ENCODE measurements around the gene CNOT1. TPM values are rescaled to one million over a fixed set of nuclear protein-coding genes. Genes with fewer than 3 reads are reported as not detected.

CNOT1 gene
- total RNA-seq, 2 experiments from 2014 or later: 164 to 184 TPM

DNA sequence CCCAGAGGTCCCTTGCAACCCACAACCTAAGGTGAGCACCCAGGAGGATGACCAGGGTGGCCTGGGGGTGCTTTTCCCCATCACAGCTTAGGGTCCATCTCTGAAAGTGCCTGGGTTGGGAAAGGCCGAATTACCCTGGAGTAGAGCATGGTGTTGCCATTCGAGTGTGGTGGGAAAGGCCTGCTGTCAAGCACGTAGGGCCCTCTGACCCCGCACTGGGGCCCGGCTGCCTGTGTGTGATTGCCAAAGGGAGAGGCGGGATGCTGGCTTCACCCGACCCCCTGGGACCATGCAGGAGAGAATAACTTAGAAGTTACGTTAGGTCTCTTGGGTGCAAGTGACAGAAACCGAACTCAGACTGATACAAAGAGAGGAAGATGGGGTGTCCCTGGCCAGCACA is 157.4 kb downstream of the CNOT1 start:
- H3K4me1 ChIP-seq (ENCODE audit: insufficient read depth, low read length): no peaks in the 10 kb centered on the region
- no peaks in the 10 kb centered on the region for H3K4me1 Mint-ChIP-seq (ENCODE audit: low read depth)
- peaks cover 10 to 17% of the 10 kb centered on the region in 2 experiments for H3K27me3 ChIP-seq (ENCODE audit: control insufficient read depth in 1 of 2, insufficient read depth in 2 of 2, low read length in 2 of 2)
- no peak for TF ChIP-seq CTCF (IDR thresholded peaks at IDR 0.05)
- H3K27ac Mint-ChIP-seq: no peak overlapping the region
- POLR2A ChIA-PET: no interaction called here
- H3K9me3 Mint-ChIP-seq: no peaks in the 10 kb centered on the region
- H3K36me3 Mint-ChIP-seq (ENCODE audit: low read depth): no peaks in the 10 kb centered on the region
- intact Hi-C loops (cut with DNase I, micrococcal nuclease): no loop called here
- peaks cover 0 to 6% of the 10 kb centered on the region in 2 experiments for H3K9me3 ChIP-seq (ENCODE audit: control insufficient read depth in 1 of 2, insufficient read depth in 1 of 2, low read length in 2 of 2)
- H3K36me3 ChIP-seq (ENCODE audit: insufficient read depth, low read length): no peaks in the 10 kb centered on the region
- DNase-seq (no peak), ATAC-seq (ENCODE audit: poor library complexity) (no peak)
- H3K4me3 Mint-ChIP-seq: no peak overlapping the region
- no peak overlapping the region for H3K27ac ChIP-seq (ENCODE audit: low read depth in 1 of 2, low read length in 2 of 2)
- no peak overlapping the region for H3K4me3 ChIP-seq (ENCODE audit: low read length)
- CTCF ChIA-PET: no interaction called here
- peaks cover 50% of the 10 kb centered on the region for H3K27me3 Mint-ChIP-seq

DNA sequence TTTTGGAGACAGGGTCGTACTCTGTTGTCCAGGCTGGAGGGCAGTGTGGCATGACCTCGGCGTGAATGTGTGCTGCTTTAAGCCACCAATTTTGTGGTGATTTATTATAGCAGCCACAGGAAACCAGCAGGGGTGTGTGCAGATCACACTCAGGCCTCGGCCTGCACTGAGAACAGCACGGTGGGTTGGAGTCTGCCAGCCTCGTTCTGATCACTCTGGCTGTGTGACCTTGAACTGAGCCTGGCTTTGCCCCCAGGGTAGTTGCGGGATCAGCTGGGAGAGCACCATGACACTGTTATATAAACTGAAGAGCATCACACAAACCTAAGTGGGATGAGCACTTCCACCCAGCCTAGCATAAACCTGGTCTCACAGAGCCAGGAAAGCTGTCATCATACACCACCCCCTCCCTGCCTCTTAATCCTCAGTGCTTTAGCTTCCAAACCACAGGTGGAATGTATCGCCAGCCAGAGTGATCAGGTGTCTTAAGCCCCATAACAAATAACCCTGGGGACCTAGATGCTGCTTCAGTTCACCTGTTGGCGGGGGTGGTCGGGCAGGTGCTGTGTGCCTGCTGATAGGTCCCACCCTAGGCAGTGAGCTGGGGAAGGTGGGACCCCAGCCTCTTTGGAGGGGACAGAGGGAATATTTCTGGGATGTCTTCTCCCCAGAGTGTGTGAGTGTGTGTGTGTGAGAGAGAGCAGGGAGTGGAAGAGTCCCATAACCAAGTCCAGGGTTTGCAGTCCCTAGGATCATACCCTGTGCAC is 158.2 kb downstream of the CNOT1 start:
- no peak overlapping the region for H3K4me3 Mint-ChIP-seq
- no peak overlapping the region for H3K27ac Mint-ChIP-seq
- no peaks in the 10 kb centered on the region for H3K36me3 Mint-ChIP-seq (ENCODE audit: low read depth)
- DNase-seq (peak in 1 of 14 experiments; percentile 2), ATAC-seq (ENCODE audit: poor library complexity) (no peak)
- Histone ChIP-seq H3K27ac (ENCODE audit: low read depth in 1 of 2, low read length in 2 of 2) (no peak overlapping the region), H3K4me1 (ENCODE audit: insufficient read depth, low read length) (no peaks in the 10 kb centered on the region), H3K27me3 (ENCODE audit: control insufficient read depth in 1 of 2, insufficient read depth in 2 of 2, low read length in 2 of 2) (peaks cover 19 to 23% of the 10 kb centered on the region in 2 experiments), H3K4me3 (ENCODE audit: low read length) (no peak overlapping the region), H3K9me3 (ENCODE audit: control insufficient read depth in 1 of 2, insufficient read depth in 1 of 2, low read length in 2 of 2) (peaks cover 0 to 6% of the 10 kb centered on the region in 2 experiments), H3K36me3 (ENCODE audit: insufficient read depth, low read length) (no peaks in the 10 kb centered on the region)
- intact Hi-C loops (cut with DNase I, micrococcal nuclease): no loop called here
- H3K27me3 Mint-ChIP-seq: peaks cover 59% of the 10 kb centered on the region
- no peaks in the 10 kb centered on the region for H3K9me3 Mint-ChIP-seq
- no peak for TF ChIP-seq CTCF (IDR thresholded peaks at IDR 0.05)
- no peaks in the 10 kb centered on the region for H3K4me1 Mint-ChIP-seq (ENCODE audit: low read depth)
- POLR2A ChIA-PET: no interaction called here
- CTCF ChIA-PET: no interaction called here

Other genes with a start within 250 kb of the CNOT1 start
- under 1 TPM; 0.27 to 0.36 TPM for gene GINS3, start 237.4 kb downstream of the CNOT1 start, total RNA-seq
- 1 to 10 TPM; 2.8 to 3.2 TPM for gene NDRG4, start 129.7 kb downstream of the CNOT1 start, total RNA-seq
- gene SETD6, start 114.3 kb downstream of the CNOT1 start, total RNA-seq: 10 to 100 TPM; 21.9 to 25.5 TPM
- gene SLC38A7, start 54.9 kb upstream of the CNOT1 start, total RNA-seq: 1 to 10 TPM; 5.3 to 5.6 TPM
- 10 to 100 TPM; 17.4 to 18.7 TPM for gene GOT2, start 104.5 kb upstream of the CNOT1 start, total RNA-seq

Data from CD4-positive, alpha-beta T cell (primary cell).